GM19035 (cell line): ENCODE measurements around the gene FNDC7.
"Not testable (repeated sequence)": the region's sequence is repeated elsewhere in the genome, so short reads cannot be mapped to it uniquely, and the experiment has no call there.

Experiments
- ATAC-seq: cut with Tn5 transposase; IDR thresholded peaks from one replicate; pipeline ENCODE4 v1.9.1; 2021; ENCODE audit not compliant: unreplicated experiment

FNDC7 gene

DNA sequence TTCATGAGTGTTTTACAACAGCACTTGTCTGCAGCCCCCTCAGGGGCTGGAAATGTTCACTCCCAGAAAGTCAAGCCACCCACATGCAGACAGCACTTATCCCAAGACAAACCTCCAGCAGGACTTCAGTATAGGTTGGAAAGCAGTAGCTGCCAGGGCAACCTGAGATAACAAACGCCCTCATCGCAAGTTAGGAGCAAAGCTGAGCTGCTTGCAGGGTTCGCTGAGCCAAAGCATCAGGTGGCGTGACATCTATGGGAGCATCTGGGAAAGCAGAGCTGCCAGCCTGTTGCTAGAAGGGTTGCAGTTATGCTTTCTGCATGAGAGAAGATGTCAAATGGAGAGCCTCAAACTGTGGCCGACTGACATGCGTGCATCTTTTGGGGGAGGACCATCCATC, 29.5 kb downstream of the FNDC7 start:
- ATAC-seq, result no peak

DNA sequence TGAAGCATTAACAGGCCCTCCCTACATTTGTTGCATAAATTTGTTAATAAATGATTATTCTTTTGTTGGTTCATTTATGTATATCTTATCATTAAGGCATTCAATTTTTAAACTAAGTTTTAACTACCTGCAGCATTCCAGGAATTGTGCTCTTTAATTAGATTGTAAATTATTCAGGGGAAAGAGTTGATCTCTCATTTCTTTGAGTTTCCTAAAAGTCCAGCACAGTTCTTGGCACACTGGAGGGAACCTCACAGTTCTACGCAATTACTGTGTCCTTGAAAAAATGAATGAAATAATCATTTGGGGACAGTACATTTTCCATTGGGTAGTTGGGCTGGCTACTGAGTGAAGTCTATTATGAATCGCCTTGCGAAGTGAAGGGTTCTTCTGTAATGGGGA, 33.3 kb downstream of the FNDC7 start:
- no peak for ATAC-seq

DNA sequence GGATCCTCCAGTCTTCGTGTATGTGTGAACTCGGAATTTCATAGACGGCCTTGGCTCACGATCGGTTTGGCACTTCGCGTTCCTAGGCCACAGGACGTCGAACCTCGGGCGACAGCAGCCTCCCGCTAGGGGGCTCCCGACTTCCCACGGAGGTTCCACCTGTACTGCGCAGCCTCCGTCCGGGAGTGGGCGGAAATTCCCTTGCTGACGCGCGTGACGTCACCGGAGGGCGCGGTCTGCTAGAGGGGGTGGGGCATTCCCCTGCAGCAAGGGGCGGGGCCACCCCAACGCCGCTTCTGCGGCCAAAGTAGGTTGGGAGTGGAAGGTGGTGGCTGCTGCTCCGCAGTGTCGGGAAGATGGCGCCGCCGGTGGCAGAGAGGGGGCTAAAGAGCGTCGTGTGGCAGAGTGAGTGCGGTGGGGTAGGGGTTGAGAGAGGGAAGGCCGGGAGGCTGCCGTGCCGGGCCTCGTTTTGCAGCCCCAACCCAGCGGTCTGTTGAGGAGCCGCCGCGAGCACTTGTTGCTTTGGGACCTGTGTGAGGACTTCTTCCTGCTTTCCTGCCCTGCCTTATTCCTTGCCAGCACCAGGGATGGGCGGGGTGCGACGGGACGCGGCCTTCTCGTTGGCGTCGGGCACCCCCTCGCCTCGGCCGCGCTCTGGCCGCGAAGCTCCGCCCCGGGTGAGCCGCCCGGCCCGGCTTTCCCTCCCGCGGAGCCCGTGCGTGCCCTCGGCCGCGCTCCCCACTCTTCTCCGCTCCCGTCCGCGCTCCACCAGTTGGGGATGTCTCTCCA, 33.9 kb downstream of the FNDC7 start, which contains the start of gene STXBP3:
Gene STXBP3 (plus strand): TSS at position 293 of the 789 bp plus-strand sequence. CDS start 64 bp downstream, at position 357.
- peak; percentile 94 for ATAC-seq

DNA sequence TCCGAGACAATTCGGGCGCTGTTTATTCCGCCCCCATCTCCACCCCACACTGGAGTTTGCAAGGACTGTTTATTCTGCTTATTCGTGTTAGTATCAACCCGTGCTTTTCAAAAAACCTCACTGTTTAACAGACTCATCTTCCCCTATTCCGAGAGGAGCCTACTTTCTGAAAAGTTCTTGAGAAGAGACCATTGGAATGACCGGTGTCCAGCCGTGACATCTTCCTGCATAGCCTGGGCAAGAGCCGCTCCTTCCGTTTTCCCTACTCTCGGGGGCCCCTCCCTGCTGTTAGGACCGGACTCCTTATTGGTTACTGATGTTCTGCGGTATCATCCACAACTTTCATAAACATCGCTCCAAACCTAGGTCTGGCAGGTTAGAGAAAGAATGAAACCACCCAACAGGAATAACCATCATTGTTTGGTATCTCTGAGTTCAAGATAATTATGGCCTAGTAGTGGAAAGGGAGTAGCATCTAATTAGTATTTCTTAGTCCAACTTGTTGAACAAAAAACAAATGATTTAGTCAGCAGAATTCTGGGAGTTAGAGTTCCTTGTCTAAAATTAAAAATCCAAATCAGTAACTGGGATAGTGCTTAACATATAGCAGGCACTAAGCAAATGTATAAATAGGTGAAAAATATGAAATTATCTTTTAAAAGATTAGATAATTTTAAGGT, 34.6 kb downstream of the FNDC7 start:
- ATAC-seq, result peak; percentile 18

DNA sequence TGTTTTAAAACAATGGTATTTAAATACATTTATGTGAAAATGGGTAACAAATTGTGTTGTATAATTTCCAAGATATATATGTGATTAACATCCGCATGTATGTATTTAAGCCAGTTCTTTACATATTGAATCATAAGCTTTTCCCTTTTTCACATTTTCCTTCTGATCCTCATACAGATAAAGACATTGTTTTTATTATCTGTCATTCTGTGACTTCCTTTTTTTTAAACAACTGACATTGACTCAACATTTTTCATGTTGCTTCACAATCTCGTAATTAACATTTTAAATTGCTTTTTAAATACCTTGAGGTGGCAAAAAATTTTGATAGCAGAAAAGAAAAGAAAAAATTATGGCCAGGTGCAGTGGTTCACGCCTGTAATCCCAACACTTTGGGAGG, 35.2 kb downstream of the FNDC7 start:
- ATAC-seq, result no peak

DNA sequence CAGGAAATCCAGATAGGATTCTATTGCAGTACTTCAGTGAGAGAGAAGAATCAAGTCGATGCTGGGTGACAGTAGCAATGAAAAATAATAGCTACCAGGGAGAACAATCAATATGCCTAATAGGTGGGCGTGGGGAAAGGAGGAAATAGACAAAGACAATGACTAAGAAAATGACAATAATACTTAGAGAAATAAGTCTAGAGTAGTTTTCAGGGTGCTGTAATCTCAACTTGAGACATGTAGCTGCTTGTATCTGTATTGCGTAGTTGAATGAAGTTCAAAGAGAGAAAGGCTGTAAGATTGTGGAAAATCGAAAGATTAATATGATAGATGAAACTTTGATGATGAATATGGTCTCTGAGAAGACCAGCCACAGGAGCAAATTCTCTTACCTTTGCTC, 36.4 kb downstream of the FNDC7 start:
- no peak for ATAC-seq

DNA sequence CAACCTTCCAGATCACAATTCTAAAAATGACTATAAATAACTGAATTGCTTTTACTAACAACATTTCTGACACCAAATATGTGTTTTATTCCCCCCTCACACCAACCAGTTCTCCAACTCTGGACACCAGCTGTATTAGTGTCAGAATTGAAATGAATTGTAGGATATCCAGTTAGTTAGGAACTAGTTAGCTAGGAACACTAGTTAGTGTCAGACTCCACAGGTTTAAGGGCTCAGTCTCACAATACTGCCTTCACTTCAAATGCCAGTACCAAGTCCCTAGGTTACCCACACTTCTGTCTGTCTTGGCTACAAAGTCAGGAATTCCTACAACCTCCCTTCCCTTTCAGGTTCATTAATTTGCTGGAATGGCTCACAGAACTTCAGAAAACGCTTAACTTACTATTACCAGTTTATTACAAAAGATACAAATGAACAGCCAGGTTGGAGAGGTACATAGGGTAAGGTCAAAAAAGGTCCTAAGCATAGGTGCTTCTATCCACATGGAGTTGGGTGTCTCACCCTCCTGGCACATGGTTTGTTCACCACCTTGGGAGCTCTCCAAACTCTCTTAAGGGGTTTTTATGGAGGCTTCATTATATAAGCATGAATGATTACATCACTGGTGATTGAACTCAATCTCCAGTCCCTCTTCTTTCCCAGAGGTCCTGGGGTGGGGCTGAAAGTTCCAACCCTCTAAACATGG, 37.9 kb downstream of the FNDC7 start:
- no peak for ATAC-seq

DNA sequence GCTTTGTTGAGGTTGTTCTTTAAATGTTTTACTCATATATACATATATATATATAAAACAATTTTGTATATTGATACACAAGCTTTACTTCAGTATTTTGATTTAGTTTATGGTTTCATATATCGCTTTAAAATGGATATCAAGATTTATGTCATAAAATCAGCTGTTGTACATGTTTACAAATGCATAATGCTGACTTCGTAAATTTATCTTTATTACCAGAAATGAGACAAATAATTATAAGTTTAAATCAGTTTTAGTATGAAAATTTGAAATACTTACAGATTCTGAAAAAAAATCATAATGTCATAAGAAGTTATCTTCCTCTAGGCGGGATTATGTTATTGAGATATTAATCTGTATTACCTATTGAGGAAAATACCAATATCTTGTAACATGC, 40.7 kb downstream of the FNDC7 start:
- no peak for ATAC-seq

DNA sequence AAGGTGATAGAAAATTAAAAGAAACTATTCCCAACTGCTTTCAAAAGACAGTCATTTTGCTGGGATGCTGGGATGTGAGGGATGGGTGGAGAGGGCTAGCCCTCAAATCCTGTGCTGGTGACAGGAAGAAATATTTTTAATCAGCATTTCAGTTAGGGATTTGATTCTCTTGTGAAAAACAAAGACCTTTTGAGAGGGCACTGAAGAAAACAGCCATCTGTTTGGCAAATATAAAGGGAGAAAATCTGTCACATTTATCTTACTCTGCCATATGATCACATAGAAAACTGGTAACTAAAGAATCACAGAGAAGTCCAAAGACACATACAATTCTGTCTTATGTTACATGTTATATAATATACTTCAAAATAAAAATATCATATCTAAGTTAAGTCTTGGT, 46.1 kb downstream of the FNDC7 start:
- ATAC-seq, result no peak

DNA sequence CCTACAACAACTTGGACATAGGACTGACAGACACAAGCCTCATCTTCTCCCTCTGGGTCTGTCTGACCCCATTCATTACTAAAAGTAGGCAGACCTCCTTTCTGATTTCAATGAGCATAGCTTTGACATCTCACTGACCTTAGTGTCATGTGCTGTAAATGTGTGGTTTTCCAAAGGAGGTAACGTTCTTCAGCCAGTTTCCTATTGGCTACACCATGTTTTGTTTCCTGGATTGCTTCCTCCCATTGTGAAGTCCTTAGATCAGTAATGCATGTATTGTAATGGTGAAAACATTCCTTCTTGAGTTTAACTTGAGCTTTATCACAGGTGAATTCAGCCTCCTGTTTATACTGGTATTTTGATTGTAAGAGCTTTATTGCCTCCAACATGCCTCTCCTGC, 54.4 kb downstream of the FNDC7 start:
- ATAC-seq, result no peak

DNA sequence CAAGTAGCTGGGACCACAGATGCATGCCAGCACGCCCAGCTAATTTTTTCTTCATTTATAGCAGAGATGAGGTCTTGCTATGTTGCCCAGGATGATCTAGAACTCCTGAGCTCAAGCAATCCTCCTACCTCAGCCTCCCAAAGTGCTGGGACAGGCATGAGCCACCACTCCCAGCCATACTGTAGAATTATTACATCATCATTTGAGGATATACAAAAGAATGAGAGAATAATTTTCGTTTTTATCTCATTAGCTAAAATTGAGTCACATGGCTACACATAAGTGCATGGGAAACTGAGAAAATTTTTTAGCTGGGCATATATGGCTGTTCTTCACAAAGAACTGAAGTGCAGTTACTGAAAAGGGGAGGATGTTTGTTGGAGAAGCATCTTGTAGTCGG, 55.0 kb downstream of the FNDC7 start:
- ATAC-seq, result no peak

DNA sequence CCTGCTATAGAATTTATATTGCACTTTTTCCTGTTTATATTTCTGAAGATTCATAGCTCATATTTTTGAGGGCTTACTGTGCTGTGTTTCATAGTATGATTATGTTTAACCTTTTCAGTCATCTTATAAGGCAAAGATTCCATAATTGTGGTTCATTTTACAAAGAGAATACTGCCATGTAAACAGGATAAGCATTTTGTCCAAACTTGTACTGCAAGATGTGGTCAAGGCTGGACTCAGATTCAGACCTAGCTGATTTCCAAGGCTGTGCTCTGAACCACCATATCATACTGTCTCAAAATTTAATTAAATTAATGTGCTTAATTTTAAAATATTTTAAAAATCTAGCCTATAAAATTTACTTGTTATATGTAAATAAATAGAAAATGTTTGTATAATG, 65.1 kb downstream of the FNDC7 start:
- no peak for ATAC-seq

DNA sequence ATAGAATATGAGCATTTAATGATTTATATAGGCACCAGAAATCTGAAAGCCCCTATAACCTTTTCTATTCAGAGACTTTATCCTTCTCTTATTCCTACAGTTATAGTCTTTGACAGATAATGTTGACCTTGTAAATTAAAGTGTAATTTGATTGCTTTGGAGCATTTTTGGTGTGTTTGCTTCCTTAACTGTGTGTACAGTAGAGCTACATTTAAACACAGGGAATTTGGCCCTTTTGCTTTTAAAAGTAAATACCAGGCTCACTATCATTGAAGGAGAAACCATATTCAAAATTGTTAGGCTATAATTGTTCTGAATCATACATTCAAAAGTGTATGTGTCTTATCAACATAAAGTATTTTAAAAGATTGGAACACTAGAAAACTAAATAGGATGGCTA, 66.7 kb downstream of the FNDC7 start:
- no peak for ATAC-seq

DNA sequence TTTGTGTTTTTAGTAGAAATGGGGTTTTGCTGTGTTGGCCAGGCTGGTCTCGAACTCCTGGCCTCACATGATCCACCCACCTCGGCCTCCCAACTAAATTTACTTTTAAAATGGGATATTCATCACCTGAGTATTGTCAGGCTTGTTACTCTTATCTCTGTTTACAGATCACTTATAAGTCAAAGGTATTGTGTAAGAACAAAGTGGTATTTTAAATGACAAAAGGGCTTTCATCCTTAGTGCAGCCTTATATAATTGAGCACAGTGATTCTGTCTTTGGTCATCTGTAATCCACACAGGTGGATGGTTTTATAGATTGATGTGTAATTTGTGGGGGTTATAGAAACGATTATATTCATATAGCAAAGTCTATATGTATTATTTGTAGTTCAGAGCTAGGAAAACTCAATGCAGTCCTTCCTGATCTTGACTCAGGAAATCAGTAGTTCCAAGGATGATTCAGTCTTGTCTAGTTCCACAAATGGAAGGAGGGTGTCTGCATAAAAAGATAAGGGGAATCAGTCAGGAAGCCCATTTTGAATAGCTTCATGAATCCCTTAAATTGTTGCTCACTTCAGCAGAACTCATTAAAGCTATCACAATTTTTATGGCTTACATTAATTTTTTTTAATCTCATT, 68.3 kb downstream of the FNDC7 start:
- ATAC-seq, result no peak

DNA sequence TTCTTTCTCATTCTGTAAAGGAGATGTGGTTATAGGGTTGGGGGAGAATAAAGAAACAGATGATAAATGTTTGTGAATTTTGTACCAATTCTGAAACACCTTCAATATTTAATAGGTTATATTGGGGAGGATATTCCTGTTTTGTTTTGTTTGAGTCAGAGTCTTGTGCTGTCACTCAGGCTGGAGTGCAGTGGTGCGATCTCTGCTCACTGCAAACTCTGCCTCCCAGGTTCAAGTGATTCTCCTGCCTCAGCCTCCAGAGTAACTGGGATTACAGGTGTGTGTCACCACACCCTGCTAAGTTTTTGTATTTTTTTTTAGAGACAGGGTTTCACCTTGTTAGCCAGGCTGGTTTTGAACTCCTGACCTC, 68.9 kb downstream of the FNDC7 start:
- not testable (repeated sequence) for ATAC-seq

DNA sequence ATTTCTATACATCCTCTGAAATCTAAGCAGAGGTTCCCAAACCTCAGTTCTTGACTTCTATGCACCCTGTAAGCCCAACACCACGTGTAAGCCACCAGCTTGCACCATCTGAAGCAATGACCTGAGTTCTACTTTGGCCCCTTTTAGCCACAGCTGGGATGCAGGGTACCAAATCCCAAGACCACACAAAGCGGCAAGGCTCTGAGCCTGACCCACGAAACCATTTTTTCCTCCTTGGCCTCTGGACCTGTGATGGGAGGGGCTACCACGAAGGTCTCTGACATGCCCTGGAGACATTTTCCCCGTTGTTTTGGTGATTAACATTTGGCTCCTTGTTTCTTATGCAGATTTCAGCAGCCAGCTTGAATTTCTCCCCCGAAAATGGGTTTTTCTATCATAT, 72.6 kb downstream of the FNDC7 start:
- no peak for ATAC-seq

DNA sequence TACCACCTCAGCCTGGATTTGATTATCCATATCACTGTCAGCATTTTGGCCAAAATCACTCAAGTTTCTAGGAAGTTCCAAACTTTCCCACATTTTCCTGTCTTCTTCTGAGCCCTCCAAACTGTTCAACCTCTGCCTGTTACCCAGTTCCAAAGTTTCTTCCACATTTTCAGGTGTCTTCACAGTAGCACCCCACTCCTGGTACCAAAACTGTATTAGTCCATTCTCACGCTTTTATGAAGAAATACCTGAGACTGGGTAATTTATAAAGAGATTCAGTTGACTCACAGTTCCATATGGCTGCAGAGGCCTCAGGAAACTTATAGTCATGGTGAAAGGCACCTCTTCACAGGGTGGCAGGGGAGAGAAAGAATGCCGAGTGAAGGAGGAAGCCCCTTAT, 73.2 kb downstream of the FNDC7 start:
- ATAC-seq, result no peak

DNA sequence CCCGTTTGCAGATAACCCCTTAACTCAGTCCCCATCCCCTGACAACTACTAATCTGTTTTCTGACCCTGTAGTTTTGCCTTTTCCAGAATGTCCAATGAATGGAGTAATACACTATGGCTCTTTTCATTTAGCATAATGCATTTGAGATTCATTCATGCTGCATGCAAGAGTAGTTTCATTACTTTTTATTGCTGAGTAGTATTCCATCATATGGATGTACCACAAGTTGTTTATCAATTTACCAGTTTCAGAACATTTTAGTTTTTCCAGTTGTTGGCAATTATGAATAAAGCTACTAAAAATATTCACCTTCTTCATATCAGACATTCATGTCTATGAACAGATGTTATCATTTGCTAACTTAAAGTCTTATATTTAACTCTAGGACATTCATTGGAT, 79.1 kb downstream of the FNDC7 start:
- no peak for ATAC-seq
